ENCODE data around the gene SLC24A3. TPM values are rescaled to one million over a fixed set of nuclear protein-coding genes. Genes with fewer than 3 reads are reported as not detected.

SLC24A3 gene
- polyA plus RNA-seq, 1 experiment, result 1.7 TPM

GRCh38 chr20:19371112-19371511 lies 158.7 kb downstream of the SLC24A3 start:
- POLR2A ChIA-PET, result no interaction called here
- CTCF ChIA-PET, result no interaction called here
- Histone ChIP-seq H3K36me3 (ENCODE audit: control insufficient read depth, insufficient read depth, low read length) (no peaks in the 10 kb centered on the region), H3K27me3 (ENCODE audit: control insufficient read depth, insufficient read depth, low read length) (no peaks in the 10 kb centered on the region), H3K4me3 (ENCODE audit: low read depth, low read length) (no peak overlapping the region)
- TF ChIP-seq CTCF (IDR thresholded peaks at IDR 0.05; ENCODE audit: insufficient read depth, low read depth, low read length), result no peak
- no peak for DNase-seq (ENCODE audit: low read depth)

GRCh38 chr20:19374216-19374615 lies 161.8 kb downstream of the SLC24A3 start:
- Histone ChIP-seq H3K36me3 (ENCODE audit: control insufficient read depth, insufficient read depth, low read length) (no peaks in the 10 kb centered on the region), H3K27me3 (ENCODE audit: control insufficient read depth, insufficient read depth, low read length) (no peaks in the 10 kb centered on the region), H3K4me3 (ENCODE audit: low read depth, low read length) (no peak overlapping the region)
- DNase-seq (ENCODE audit: low read depth), result no peak
- ChIA-PET CTCF (interaction anchor here (1.6 kb wide), 1 partner anchor 10 kb away, joined by 3 read pairs; no protein-coding TSS in a partner anchor), POLR2A (interaction anchor here (0.7 kb wide), 1 partner anchor 19 kb away, joined by 3 read pairs; no protein-coding TSS in a partner anchor)
- no peak for TF ChIP-seq CTCF (IDR thresholded peaks at IDR 0.05; ENCODE audit: insufficient read depth, low read depth, low read length)

GRCh38 chr20:19375395-19375794 lies 163.0 kb downstream of the SLC24A3 start:
- ChIA-PET CTCF (no interaction called here), POLR2A (no interaction called here)
- no peaks in the 10 kb centered on the region for H3K36me3 ChIP-seq (ENCODE audit: control insufficient read depth, insufficient read depth, low read length)
- DNase-seq (ENCODE audit: low read depth), result no peak
- H3K4me3 ChIP-seq (ENCODE audit: low read depth, low read length), result no peak overlapping the region
- no peak for TF ChIP-seq CTCF (IDR thresholded peaks at IDR 0.05; ENCODE audit: insufficient read depth, low read depth, low read length)
- H3K27me3 ChIP-seq (ENCODE audit: control insufficient read depth, insufficient read depth, low read length), result no peaks in the 10 kb centered on the region

- Histone ChIP-seq H3K27me3 (ENCODE audit: control insufficient read depth, insufficient read depth, low read length) (no peaks in the 10 kb centered on the region), H3K4me3 (ENCODE audit: low read depth, low read length) (no peak overlapping the region), H3K36me3 (ENCODE audit: control insufficient read depth, insufficient read depth, low read length) (no peaks in the 10 kb centered on the region)
- ChIA-PET CTCF (no interaction called here), POLR2A (no interaction called here)
- no peak for DNase-seq (ENCODE audit: low read depth)
- no peak for TF ChIP-seq CTCF (IDR thresholded peaks at IDR 0.05; ENCODE audit: insufficient read depth, low read depth, low read length)
Measured at GRCh38 chr20:19375801-19376200, 163.4 kb downstream of the SLC24A3 start.

GRCh38 chr20:19376451-19377229 lies 164.2 kb downstream of the SLC24A3 start:
- Histone ChIP-seq H3K4me3 (ENCODE audit: low read depth, low read length) (no peak overlapping the region), H3K27me3 (ENCODE audit: control insufficient read depth, insufficient read depth, low read length) (no peaks in the 10 kb centered on the region), H3K36me3 (ENCODE audit: control insufficient read depth, insufficient read depth, low read length) (no peaks in the 10 kb centered on the region)
- ChIA-PET POLR2A (no interaction called here), CTCF (no interaction called here)
- no peak for TF ChIP-seq CTCF (IDR thresholded peaks at IDR 0.05; ENCODE audit: insufficient read depth, low read depth, low read length)
- DNase-seq (ENCODE audit: low read depth), result no peak

Data from BJ (cell line).